Measurements from ENCODE around the gene PHKA2.

GRCh38 chrX:18888281-18888680 lies 95.6 kb downstream of the PHKA2 start:
- no peak for TF ChIP-seq EZH2 (IDR thresholded peaks at IDR 0.05; ENCODE audit: low read depth)
- TF ChIP-seq CTCF (conservative IDR thresholded peaks at IDR 0.05) = no peak

Measured in PC-9 (cell line).